Ascending aorta (tissue), 2 donors: ENCODE results near the gene LUM. TPM values are rescaled to one million over a fixed set of nuclear protein-coding genes. Genes with fewer than 3 reads are reported as not detected.

Source experiments
- DNase-seq, 2 donors: peaks; one replicate each; pipeline ENCODE4 v3.0.0-alpha.2; 2019; ENCODE audit warnings: low spot score in 2 of 2
- H3K27ac ChIP-seq, 2 donors: fragments of 200-600 bp; sonication (generic); one replicate each; pipeline ENCODE4 v1.5.1; 2016 to 2017; ENCODE audit warnings: mild to moderate bottlenecking in 1 of 2
- H3K27me3 ChIP-seq: fragments of 200-600 bp; sonication (generic); one replicate; pipeline ENCODE4 v1.5.1; 2017
- H3K36me3 ChIP-seq, 2 donors: fragments of 200-600 bp; sonication (generic); one replicate each; pipeline ENCODE4 v1.5.1; 2016
- H3K4me1 ChIP-seq, 2 donors: fragments of 200-600 bp; sonication (generic); one replicate each; pipeline ENCODE4 v1.5.1; 2016 to 2017; ENCODE audit warnings: mild to moderate bottlenecking in 1 of 2
- H3K4me3 ChIP-seq, 2 donors: fragments of 200-600 bp; sonication (generic); one replicate each; pipeline ENCODE4 v1.5.1; 2016 to 2017; ENCODE audit warnings: mild to moderate bottlenecking in 1 of 2
- H3K9me3 ChIP-seq, 2 donors: fragments of 200-600 bp; sonication (generic); one replicate each; pipeline ENCODE4 v1.5.1; 2016
- CTCF ChIP-seq, 3 experiments: fragments of 200-600 bp in 2 of 3; fragments of 450-650 bp in 1 of 3; sonication (generic) in 2 of 3; IDR thresholded peaks; one replicate each; pipeline ENCODE4 v1.5.1; 2016 to 2019; ENCODE audit warnings: antibody characterized with exemption in 3 of 3, mild to moderate bottlenecking in 1 of 3, moderate library complexity in 1 of 3
- intact Hi-C: fragments of 100-400 bp; cut with DNase I; formaldehyde crosslinking; loops from one replicate; pipeline ENCODE4 v1.15.1; 2023
- total RNA-seq: library from RNA; depleted of rRNA; stranded (reverse); fragments of >200 nt; gene quantifications from one replicate; pipeline ENCODE4 v1.1.0, GENCODE V29; 2016

LUM gene
- total RNA-seq, 1 donor from 2014 or later, result 133 TPM

DNA sequence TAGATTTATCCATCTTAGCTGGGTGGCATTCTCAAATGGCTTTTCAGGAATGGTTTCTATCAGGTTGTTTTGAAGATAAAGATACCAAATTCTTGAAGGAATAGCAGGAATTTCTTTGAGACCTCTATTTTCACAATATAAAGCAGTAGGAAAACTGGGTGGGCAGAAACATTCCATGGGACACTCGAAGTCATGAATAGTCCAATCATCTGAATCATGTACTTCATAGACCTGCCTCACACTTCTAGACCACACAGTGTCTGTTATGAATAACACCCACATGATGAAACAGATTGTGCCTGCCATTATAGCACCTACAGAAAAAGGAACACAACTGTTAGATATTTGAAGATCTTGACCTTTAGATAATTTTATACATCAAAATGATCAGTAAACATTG lies 55.3 kb downstream of the LUM start:
- Histone ChIP-seq H3K36me3 (no peaks in the 10 kb centered on the region), H3K27ac (no peak overlapping the region), H3K27me3 (no peaks in the 10 kb centered on the region), H3K4me1 (no peaks in the 10 kb centered on the region), H3K9me3 (no peaks in the 10 kb centered on the region), H3K4me3 (no peak overlapping the region)
- DNase-seq, result no peak
- TF ChIP-seq CTCF (IDR thresholded peaks at IDR 0.05), result no peak
- intact Hi-C loops, result no loop called here

DNA sequence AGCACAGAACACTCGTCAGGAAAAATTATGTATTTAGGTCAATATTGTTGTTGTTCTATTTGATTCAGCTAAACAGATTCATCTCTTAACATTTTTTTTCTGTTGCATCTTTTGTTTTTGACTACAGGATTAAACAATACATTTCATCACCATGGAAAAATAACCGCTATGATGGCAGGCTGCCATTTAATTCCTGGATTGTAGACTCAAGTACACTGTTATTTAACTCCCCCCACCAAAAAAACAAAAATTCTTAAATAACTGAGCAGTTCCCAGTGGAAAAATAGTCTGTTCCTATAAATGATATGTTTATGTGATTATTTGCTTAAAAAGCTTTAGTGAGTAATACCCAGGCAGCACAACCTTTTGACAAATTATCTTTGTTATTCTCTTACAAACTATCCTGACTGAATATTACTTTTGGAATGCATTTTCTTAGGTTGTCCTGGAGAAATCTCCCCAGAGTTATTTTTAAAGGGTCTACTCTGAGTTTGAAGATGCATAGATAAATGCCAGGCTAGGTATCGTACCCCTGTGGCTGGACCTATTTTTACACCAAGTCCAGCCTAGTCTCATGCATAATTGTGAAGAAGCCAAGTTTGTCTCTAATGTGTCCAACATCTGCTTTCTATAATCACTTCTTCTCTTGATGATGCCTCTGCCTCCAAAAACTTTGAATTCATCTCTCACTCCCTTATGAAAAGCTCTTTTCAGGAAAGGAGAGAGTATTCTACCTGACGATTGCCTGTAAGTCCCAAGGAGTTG lies 57.2 kb downstream of the LUM start:
- intact Hi-C loops, result no loop called here
- H3K36me3 ChIP-seq, result no peaks in the 10 kb centered on the region
- H3K27me3 ChIP-seq, result no peaks in the 10 kb centered on the region
- DNase-seq, result no peak
- no peaks in the 10 kb centered on the region for H3K9me3 ChIP-seq
- H3K27ac ChIP-seq, result no peak overlapping the region
- H3K4me3 ChIP-seq, result no peak overlapping the region
- no peaks in the 10 kb centered on the region for H3K4me1 ChIP-seq
- TF ChIP-seq CTCF (IDR thresholded peaks at IDR 0.05), result no peak

Other genes with a start within 250 kb of the LUM start
- gene CCER1, start 156.3 kb downstream of the LUM start, total RNA-seq, result not detected
- gene EPYC, start 106.5 kb downstream of the LUM start, total RNA-seq, result not detected
- gene KERA, start 53.5 kb downstream of the LUM start, total RNA-seq, result not detected
- 443 TPM for gene DCN, start 71.3 kb upstream of the LUM start, total RNA-seq